Stimulated activated naive B cell treated with anti-CD40 and anti-IgM and Interleukin-4, amounts not matched to agents 10 μg/mL and 1 μg/mL and 100 μg/mL, for 72 hours (primary cell): Measurements from ENCODE around the gene MGAT1.
"Not testable (repeated sequence)": the region's sequence is repeated elsewhere in the genome, so short reads cannot be mapped to it uniquely, and the experiment has no call there.

Experiments
- ATAC-seq, 2 donors: fragments of 150-1000 bp; cut with Tn5 transposase; replicated peaks; 2 replicates each; pipeline ENCODE4 v1.10.0; 2021; ENCODE audit warnings: moderate library complexity in 1 of 2
- DNase-seq: peaks from one replicate; pipeline ENCODE4 v3.0.0; 2021
- H3K27ac Mint-ChIP-seq: one replicate; pipeline ENCODE4 v1.8.0; 2022; ENCODE audit warnings: mild to moderate bottlenecking, mixed read lengths
- H3K27me3 Mint-ChIP-seq, 2 donors: one replicate each; pipeline ENCODE4 v1.8.0; 2022; ENCODE audit warnings: mixed read lengths in 2 of 2
- H3K36me3 Mint-ChIP-seq, 2 donors: one replicate each; pipeline ENCODE4 v1.8.0; 2022; ENCODE audit warnings: mixed read lengths in 2 of 2, mild to moderate bottlenecking in 1 of 2
- H3K4me1 Mint-ChIP-seq, 2 donors: one replicate each; pipeline ENCODE4 v1.8.0; 2022; ENCODE audit warnings: mixed read lengths in 2 of 2, mild to moderate bottlenecking in 1 of 2
- H3K4me3 Mint-ChIP-seq, 2 donors: one replicate each; pipeline ENCODE4 v1.8.0; 2022; ENCODE audit warnings: mild to moderate bottlenecking in 2 of 2, mixed read lengths in 2 of 2, moderate library complexity in 1 of 2
- H3K9me3 Mint-ChIP-seq, 2 donors: one replicate each; pipeline ENCODE4 v1.8.0; 2022; ENCODE audit warnings: mixed read lengths in 2 of 2, mild to moderate bottlenecking in 1 of 2

Gene MGAT1

DNA sequence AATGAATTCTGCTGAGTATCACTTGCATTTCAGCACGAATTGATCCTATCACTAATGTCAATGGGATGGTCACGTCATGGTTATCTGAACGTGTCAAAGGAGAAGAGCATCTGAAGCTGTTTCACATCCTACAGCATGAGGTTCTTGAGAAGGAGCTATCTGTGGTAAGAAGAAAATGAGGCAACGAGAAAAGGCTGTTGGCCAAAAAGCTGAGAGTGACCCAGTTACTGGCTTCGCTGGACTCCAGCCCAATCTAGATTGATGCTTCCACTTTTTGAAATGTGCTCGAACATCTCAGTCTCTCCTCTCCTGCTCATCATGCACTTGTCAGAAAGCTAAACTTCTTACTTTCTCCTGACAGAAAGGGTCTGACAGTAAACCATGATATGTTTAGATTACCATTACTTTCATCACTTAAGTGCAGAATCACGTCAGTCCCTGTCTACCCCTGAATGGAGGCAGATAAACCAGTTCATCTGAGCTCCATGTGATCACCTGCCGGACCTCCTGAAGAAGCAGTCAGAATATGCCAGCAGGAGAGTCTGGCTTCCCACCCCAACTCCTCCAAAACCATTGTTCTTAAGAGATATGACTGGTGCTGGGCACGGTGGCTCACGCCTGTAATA, 22.5 kb downstream of the MGAT1 start:
- Mint-ChIP-seq H3K36me3 (peaks cover 3 to 5% of the 10 kb centered on the region in 2 donors), H3K9me3 (no peaks in the 10 kb centered on the region), H3K4me1 (peaks cover 0 to 15% of the 10 kb centered on the region in 2 donors), H3K27me3 (no peaks in the 10 kb centered on the region), H3K27ac (no peak overlapping the region), H3K4me3 (no peak overlapping the region)
- ATAC-seq (no peak), DNase-seq (no peak)

DNA sequence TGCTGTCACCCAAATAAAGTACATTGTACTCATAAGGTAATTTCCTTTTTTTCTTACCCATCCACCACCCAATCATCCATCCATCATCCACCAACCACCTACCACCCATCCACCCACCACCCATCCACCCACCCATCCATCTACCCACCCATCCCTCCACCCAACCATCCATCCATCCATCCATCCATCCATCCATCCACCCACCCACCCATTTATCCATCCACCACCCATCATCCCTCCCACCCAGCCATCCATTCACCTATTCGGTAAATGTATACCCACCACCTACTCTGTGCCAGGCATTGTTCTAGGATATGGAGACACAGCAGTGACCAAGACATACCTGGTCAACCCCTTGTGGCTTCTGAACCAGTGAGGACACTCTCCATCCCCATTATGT, 25.1 kb downstream of the MGAT1 start:
- Mint-ChIP-seq H3K36me3 (peaks cover 2 to 13% of the 10 kb centered on the region in 2 donors), H3K9me3 (peaks cover 6 to 8% of the 10 kb centered on the region in 2 donors), H3K27ac (no peak overlapping the region), H3K27me3 (peaks cover 5 to 16% of the 10 kb centered on the region in 2 donors), H3K4me3 (no peak overlapping the region), H3K4me1 (peaks cover 0 to 11% of the 10 kb centered on the region in 2 donors)
- DNase-seq, result no peak
- no peak for ATAC-seq

DNA sequence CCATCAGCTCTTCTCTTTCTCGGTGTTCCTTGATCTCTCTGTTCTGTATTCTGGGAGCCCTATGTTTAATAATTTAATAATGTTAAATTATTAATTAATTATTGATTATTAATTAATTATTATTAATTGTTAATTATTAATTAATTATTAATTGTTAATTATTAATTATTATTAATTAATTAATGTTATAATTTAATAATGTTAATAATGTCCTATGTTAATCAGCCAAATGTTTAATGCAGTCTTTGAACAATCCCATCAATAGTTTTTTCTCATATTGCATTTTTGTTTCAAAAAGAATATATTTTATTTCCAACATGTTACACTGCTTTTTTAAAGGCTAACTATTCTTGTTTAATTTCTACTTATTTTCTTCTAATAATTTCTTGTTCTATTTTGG, 26.2 kb downstream of the MGAT1 start:
- peaks cover 5 to 16% of the 10 kb centered on the region in 2 donors for H3K27me3 Mint-ChIP-seq
- H3K4me1 Mint-ChIP-seq, result no peaks in the 10 kb centered on the region
- peaks cover 2 to 14% of the 10 kb centered on the region in 2 donors for H3K36me3 Mint-ChIP-seq
- ATAC-seq (no peak), DNase-seq (no peak)
- H3K27ac Mint-ChIP-seq, result no peak overlapping the region
- no peak overlapping the region for H3K4me3 Mint-ChIP-seq
- peaks cover 9% of the 10 kb centered on the region in 2 donors for H3K9me3 Mint-ChIP-seq

DNA sequence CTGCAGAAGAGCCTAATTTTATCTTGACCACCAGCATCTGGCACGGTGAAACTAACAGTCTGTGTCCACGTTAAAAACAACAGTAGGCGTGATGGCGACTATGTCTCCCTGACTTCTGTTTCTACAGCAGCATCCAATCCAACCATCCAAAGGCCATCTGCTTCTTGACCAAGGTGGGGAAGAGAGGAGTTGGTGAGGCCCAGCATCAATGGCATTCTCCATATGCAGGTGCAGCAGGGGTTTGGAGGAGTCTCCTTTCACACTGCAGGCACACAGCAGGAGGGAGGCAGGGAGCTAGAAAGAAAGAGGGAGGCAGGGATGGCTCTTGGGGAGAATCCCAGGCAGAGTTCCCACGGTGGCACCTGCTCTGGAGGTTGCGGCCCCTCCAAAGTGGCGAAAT, 27.0 kb downstream of the MGAT1 start:
- H3K9me3 Mint-ChIP-seq, result peaks cover 9% of the 10 kb centered on the region in 2 donors
- H3K27me3 Mint-ChIP-seq, result peaks cover 5 to 16% of the 10 kb centered on the region in 2 donors
- H3K4me3 Mint-ChIP-seq, result no peak overlapping the region
- no peaks in the 10 kb centered on the region for H3K4me1 Mint-ChIP-seq
- DNase-seq (no peak), ATAC-seq (no peak)
- no peak overlapping the region for H3K27ac Mint-ChIP-seq
- H3K36me3 Mint-ChIP-seq, result peaks cover 2 to 12% of the 10 kb centered on the region in 2 donors

DNA sequence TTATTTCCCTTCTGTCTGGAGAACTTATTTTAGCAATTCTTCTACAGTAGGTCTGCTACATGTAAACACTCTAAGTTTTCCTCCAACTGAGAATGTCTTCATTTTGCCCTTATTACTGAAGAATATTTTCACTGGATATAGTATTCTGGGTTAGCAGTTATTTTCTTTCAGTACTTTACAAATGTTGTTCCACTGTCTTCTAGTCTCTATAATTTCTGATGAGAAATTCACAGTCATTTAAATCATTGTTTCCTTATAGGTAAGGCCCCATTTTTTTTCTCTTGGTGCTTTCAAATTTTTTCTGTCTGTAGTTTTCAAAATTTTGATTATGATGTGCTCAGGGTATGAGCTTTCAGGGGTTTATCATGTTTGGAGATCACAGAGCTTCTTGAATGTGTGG, 30.8 kb downstream of the MGAT1 start:
- Mint-ChIP-seq H3K27ac (no peak overlapping the region), H3K27me3 (peaks cover 14 to 16% of the 10 kb centered on the region in 2 donors), H3K4me3 (no peak overlapping the region), H3K9me3 (peaks cover 9 to 15% of the 10 kb centered on the region in 2 donors), H3K36me3 (peaks cover 2 to 8% of the 10 kb centered on the region in 2 donors), H3K4me1 (no peaks in the 10 kb centered on the region)
- no peak for ATAC-seq
- no peak for DNase-seq

DNA sequence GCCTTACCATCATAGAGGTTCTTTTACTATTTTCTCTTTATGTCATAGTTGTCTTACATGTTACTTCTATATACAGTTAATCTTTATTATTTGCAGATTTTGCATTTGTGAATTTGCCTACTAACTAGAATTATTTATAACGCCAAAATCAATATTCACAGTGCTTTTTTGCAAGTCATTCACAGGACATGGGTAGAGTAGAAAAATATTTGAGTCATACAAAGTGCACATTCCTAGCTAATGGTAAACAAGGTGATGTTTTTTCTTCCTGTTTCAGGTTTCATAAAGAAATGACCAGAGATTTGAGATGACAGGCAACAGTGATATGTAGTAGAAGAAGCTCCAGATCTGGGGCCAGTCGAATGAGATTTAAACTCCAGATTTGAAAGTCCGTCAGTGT, 32.8 kb downstream of the MGAT1 start:
- peaks cover 13 to 18% of the 10 kb centered on the region in 2 donors for H3K9me3 Mint-ChIP-seq

DNA sequence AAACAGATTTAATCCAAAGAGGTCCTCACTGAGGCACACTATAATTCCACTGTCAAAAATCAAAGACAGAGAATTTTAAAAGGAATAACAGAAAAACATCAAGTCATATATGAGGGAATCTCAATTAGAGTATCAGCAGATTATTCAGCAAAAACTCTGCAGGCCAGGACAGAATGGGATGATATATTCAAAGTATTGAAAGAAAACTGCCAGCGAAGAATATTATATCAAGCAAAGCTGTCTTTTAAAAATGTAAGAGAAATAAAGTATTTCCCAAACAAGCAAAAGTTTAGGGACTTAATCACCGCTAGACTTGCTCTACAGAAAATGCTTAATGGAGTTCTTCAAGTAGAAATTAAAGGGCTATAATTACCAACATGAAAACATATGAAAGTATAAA, 47.0 kb downstream of the MGAT1 start:
- ATAC-seq, result no peak
- peaks cover 16 to 29% of the 10 kb centered on the region in 2 donors for H3K27me3 Mint-ChIP-seq
- H3K9me3 Mint-ChIP-seq, result peaks cover 14 to 16% of the 10 kb centered on the region in 2 donors
- H3K27ac Mint-ChIP-seq, result no peak overlapping the region
- no peak overlapping the region for H3K4me3 Mint-ChIP-seq
- DNase-seq, result no peak
- no peaks in the 10 kb centered on the region for H3K4me1 Mint-ChIP-seq
- peaks cover 0 to 3% of the 10 kb centered on the region in 2 donors for H3K36me3 Mint-ChIP-seq

More for the DNA sequence above, 32.8 kb downstream of the MGAT1 start:
- H3K4me1 Mint-ChIP-seq, result no peaks in the 10 kb centered on the region
- H3K36me3 Mint-ChIP-seq, result peaks cover 2 to 8% of the 10 kb centered on the region in 2 donors
- H3K27ac Mint-ChIP-seq, result no peak overlapping the region
- ATAC-seq (no peak), DNase-seq (no peak)
- peaks cover 24 to 29% of the 10 kb centered on the region in 2 donors for H3K27me3 Mint-ChIP-seq
- no peak overlapping the region for H3K4me3 Mint-ChIP-seq

DNA sequence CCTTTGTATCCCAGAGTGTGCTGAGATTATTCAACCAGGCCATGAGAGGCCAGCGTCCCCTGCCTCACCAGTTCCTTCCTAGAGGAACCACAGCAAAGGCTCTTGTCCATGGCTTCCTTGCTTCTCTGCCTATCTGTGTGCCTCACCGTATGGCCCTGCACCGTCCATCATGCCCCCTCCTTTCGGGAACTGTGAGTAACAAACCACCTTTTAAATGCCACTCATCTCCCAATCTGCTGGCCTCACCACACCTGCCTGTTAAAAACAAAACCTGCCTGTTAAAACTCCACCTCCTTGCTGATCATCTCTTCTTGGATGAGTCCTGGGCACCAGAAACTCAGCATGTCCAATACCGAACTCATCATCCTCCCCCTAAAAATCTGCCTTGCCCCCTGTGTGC, 58.4 kb downstream of the MGAT1 start:
- ATAC-seq (no peak), DNase-seq (no peak)
- Mint-ChIP-seq H3K27me3 (peaks cover 13 to 20% of the 10 kb centered on the region in 2 donors), H3K36me3 (no peaks in the 10 kb centered on the region), H3K4me3 (no peak overlapping the region), H3K9me3 (no peaks in the 10 kb centered on the region), H3K27ac (no peak overlapping the region), H3K4me1 (no peaks in the 10 kb centered on the region)

DNA sequence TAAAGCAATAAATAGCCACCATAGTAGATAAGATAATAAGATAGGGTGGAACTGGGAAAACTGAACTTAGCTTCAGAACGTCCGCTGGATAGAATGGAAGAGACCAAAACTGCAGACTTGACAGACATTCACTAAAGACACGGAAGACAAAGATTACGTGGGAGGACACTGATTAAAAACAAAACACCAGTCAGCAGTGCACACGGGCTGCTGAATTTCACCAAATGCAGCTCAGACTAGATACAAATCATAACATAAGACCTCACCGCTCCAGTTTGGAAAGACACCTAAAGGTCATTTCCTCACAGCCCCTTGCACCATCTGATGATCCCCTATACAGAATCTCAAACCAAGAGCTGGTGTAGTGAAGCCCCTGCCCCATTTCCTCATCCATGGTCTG, 59.9 kb downstream of the MGAT1 start:
- H3K4me1 Mint-ChIP-seq, result peaks cover 0 to 5% of the 10 kb centered on the region in 2 donors
- H3K4me3 Mint-ChIP-seq, result no peak overlapping the region
- no peaks in the 10 kb centered on the region for H3K36me3 Mint-ChIP-seq
- H3K27ac Mint-ChIP-seq, result no peak overlapping the region
- DNase-seq, result no peak
- H3K9me3 Mint-ChIP-seq, result no peaks in the 10 kb centered on the region
- peaks cover 23 to 28% of the 10 kb centered on the region in 2 donors for H3K27me3 Mint-ChIP-seq
- no peak for ATAC-seq

DNA sequence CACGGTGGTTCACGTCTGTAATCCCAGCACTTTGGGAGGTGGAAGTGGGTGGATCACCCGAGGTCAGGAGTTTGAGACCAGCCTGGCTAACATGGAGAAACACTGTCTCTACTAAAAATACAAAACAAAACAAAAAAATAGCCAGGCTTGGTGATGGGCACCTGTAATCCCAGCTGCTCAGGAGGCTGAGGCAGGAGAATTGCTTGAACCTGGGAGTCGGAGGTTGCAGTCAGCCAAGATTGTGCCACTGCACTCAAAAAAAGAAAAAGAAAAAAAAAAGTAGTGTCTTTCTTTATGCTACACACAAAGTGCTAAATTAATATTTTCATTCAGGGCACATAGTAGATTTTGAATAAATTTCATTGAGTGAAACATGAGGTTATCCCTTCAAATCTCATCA, 61.7 kb downstream of the MGAT1 start:
- not testable (repeated sequence) for H3K36me3 Mint-ChIP-seq, H3K9me3 Mint-ChIP-seq, ATAC-seq, H3K4me1 Mint-ChIP-seq, DNase-seq, H3K27ac Mint-ChIP-seq, H3K4me3 Mint-ChIP-seq
- peaks cover 26 to 29% of the 10 kb centered on the region in 2 donors for H3K27me3 Mint-ChIP-seq

DNA sequence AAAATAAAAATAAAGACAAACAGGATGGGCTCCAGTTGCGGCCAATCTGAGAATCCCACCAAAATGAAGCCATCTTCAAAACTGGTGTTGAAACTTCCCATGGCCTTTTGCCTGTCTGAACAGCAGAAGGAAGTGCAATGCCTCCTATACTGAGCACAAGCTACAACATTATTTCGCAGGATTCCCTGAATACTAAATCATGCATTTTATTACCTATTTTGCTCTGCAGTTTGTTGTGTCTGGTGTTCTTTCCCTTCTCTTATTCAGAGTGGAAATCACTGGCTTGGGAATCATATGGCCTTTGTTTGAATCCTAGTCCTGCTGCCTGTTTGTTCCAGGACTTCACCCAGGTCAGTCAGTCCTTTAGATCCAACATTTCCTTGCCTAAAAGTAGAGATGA, 62.6 kb downstream of the MGAT1 start, which contains the start of gene OR2Y1:
Gene OR2Y1, minus strand, starts transcription at position 101 of the 400 bp plus-strand sequence. Its CDS starts 0 bp downstream, at position 101.
- Mint-ChIP-seq H3K27ac (no peak within 1 kb of the TSS), H3K9me3 (no peaks in the 10 kb centered on the region), H3K4me1 (peaks cover 0 to 6% of the 10 kb centered on the region in 2 donors), H3K4me3 (no peak within 1 kb of the TSS), H3K36me3 (no peaks in the 10 kb centered on the region), H3K27me3 (peaks cover 26 to 35% of the 10 kb centered on the region in 2 donors)
- DNase-seq, result no peak
- no peak for ATAC-seq

DNA sequence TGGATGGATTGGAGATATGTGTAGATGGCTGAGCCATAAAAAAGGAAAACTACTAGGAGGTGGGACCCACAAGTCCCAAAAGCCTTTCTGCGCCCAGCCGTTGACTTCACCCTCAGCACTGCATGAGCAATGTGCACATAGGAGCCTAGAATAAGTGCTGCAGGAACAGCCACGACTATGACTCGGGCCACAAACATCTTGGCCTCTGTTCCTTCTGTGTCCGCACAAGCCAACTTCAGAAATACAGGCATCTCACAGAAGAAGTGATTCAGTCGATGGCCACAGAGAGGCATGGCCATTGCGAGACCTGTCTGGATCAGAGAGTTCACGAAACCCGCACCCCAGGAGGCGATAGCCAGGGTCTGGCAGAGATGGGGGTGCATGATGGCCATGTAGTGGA, 63.3 kb downstream of the MGAT1 start:
- ATAC-seq (no peak), DNase-seq (no peak)
- Mint-ChIP-seq H3K9me3 (no peaks in the 10 kb centered on the region), H3K27ac (no peak overlapping the region), H3K27me3 (peaks cover 32 to 39% of the 10 kb centered on the region in 2 donors), H3K4me1 (peaks cover 0 to 6% of the 10 kb centered on the region in 2 donors), H3K36me3 (no peaks in the 10 kb centered on the region), H3K4me3 (no peak overlapping the region)

DNA sequence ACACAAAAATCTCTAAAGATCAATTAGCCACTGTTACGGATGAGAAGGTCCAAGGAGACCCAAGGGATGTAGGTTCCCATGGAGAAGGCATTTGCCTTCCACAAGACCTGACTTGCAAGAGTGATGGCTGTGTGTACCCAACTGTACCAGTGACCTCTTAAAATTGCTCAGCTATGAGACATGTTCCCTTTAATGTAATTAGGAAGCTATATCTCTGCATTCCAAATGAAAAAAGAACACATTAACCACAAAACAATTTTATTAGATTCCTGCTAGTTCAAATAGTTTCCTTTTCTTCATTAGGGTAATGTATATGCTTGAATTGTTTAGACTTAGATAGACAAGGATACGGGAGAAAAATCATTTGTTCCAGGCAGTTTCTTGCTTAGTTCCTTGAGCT, 66.1 kb downstream of the MGAT1 start:
- ATAC-seq, result no peak
- H3K4me3 Mint-ChIP-seq, result no peak overlapping the region
- no peak for DNase-seq
- no peak overlapping the region for H3K27ac Mint-ChIP-seq
- H3K36me3 Mint-ChIP-seq, result no peaks in the 10 kb centered on the region
- no peaks in the 10 kb centered on the region for H3K9me3 Mint-ChIP-seq
- H3K4me1 Mint-ChIP-seq, result peaks cover 0 to 6% of the 10 kb centered on the region in 2 donors
- H3K27me3 Mint-ChIP-seq, result peaks cover 34 to 39% of the 10 kb centered on the region in 2 donors
